GM19193 (cell line): Measurements from ENCODE around the gene ZNF407.

ENCODE experiments used
- POLR2A ChIP-seq: IDR thresholded peaks from 4 replicates; pipeline ENCODE4 v1.6.1; 2011; ENCODE audit not compliant: insufficient read depth, insufficient read length; ENCODE audit errors: extremely low read depth

Gene ZNF407

DNA sequence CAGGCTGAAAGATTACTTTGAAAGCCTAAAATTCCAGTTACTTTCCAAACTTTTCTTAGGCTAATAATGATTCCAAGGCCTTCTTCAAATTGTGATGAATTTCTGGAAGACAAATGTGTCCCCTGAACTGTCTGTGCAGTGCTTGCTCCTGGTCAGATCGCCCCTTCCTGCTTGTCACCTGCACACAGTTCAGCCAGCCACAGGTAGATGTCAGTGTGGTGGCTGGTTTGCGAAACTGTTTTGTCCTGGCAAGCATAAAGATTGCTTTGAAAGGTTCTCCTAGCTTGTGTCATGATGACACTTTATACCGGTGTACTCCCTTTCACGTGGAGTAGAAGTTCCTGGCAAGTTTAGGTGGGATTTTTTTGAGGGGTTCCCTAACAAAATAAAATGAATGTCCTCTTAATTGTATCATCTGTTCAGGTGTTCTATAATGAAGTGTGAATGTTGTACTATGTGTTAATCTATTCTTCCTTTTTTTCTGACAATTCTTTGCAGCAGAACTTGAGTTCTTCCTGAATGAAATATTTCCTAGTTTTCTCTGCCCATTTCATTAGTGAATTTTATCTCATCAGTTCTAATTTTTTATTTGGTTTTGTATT lies 298.8 kb downstream of the ZNF407 start:
- TF ChIP-seq POLR2A: no peak

DNA sequence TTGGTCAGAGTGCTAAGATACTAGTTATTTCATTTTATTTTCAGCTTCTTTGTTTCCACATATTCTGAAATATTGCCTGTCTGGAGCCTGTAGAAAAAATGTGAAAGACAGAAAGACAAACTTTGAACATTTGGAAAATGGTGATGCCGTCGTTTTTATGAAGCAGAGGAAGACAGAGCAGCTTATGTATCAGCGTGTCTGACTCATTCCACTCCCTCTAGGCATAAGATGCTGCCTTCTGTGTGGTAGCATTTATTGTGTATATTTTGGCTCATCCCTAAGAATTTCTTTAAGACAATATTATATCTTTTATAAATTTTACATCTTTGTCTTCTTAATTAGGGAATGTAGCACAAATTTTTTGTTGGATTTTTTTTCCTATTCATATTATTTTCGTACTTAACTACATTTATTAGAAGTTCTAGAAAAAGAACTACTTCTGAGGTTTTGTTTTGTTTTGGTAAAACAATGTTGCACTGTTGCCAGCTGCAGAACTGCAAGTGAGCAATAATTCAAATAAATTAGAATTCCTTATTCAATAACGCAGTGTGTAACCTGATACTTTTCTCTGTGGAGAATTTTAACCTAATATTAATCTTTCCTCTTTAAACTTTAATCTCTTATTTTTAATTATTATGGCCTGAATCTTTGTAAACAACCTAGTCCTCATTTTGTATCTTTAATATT lies 300.4 kb downstream of the ZNF407 start:
- TF ChIP-seq POLR2A: no peak

DNA sequence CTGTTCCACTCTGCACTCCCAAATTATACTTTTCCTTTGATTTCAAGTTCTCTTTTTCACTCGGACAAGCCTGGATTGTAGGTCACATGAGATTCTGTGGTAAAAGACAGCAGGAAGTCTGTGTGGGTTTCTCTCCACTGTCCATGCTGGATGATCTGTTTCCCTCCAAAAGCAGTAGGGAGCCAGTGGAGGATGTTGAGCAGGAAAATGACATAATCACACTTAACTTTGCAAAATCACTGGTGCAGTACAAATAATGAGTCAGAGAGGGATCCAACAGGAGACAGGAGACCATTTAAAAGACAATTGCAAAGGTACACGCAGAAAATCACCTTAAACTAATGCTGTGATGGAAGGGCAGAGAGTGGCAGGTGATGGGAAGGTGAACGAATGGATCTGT lies 301.3 kb downstream of the ZNF407 start:
- TF ChIP-seq POLR2A: no peak

DNA sequence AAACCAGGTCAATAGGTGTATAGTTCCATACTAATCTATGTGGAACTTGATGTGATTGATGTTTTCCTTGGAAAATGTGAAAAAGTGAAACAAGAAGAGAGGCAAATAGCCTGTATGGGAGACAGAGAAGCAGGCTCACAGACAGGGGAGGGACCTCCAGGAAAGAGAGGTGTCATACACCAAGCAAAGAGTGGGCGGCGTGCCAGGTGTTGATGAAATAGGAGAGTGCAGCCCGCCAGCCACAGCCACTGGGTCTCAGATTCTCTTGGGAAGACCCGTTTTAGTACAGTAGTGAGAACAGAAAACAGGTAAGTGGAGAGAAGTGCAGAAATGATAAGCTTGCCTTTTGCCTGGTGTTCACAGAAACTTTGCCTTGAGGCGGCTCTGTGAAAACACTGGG lies 301.9 kb downstream of the ZNF407 start:
- no peak for TF ChIP-seq POLR2A

DNA sequence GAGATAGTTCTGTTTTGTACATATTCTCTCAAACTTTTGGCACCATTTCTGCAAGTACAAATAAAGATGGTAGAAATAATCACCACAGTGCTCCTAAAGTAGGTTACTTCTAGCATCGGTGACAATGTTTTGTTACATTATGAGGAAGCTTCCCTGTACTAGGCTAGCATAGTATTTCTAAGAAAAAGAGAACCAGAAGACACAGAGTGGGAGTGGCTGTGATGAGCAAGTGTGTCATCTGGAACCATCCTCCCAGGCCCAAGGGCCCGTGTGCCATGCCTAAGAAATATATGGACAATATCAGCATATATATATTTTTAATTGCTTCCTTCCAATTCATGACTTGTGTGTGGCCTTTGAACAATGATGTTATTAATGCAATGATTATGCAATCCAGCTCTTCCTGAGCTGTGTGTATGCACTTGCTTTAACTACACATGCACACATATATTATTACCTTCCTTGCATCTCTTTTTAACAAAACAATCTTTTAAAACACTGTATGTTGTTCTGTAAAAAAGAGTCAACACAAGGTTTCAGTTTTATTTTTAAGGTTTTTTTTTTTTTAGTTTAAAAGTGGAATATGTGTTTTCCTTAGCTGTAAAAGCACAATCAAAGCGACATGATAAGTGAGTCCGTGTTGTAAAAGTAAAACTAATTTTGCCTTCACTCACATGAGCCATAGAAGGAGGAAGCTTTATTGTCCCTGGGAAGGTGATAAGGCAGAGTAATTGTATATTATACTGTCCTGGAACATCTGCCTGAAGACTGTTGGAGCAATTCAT lies 303.9 kb downstream of the ZNF407 start:
- no peak for TF ChIP-seq POLR2A

DNA sequence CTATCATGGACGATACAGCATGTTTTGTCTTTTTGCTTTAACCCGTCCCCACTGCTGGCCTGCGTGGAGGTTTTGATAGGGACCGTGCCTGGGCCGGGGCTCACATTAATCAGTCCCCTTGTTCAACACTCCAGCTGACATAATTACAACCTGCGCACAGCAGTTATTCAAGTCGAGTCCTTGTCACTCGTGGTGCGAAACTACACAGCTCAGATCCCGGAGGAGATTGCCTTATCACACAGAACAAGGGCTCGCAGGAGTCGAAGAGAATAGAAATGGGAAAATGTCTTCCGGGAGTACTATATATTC lies 304.4 kb downstream of the ZNF407 start:
- no peak for TF ChIP-seq POLR2A

DNA sequence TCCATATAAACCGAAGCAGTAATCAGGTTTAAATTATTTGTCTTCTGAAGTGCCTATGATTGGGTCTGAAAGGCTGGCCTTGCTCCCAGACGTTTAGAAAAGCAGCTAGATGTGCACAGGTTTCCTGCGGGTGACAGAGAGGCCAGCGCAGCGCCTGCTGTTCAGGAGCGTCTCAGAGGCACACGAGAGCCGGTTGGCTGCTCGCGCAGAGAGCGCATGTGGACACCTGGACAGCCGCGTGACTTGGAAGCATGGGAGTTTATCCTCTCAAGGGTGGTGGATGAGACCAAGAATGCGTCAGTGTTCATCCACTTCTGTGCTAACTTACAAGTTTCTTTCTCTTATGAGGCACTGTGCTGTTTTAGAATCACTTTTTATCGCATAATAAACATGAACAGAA lies 307.6 kb downstream of the ZNF407 start:
- TF ChIP-seq POLR2A: no peak

DNA sequence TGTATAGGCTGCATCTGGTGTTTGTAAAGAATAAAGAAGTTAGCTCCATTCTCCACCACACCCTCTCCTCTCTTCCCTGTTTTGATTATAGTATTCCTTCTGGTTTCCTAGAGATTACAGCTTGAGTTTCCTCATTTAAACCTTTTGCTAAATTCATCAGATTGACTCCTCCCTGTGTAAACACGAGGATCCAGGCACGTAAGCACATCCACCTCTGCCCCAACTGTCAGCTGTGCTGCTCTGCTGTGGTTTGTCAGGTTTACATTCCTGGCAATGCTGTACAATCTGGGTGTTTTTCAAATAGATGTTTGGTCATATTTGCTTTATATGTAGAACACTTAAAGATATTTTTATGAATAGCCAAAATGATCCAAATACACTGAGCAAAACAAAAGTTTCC lies 308.5 kb downstream of the ZNF407 start:
- no peak for TF ChIP-seq POLR2A

DNA sequence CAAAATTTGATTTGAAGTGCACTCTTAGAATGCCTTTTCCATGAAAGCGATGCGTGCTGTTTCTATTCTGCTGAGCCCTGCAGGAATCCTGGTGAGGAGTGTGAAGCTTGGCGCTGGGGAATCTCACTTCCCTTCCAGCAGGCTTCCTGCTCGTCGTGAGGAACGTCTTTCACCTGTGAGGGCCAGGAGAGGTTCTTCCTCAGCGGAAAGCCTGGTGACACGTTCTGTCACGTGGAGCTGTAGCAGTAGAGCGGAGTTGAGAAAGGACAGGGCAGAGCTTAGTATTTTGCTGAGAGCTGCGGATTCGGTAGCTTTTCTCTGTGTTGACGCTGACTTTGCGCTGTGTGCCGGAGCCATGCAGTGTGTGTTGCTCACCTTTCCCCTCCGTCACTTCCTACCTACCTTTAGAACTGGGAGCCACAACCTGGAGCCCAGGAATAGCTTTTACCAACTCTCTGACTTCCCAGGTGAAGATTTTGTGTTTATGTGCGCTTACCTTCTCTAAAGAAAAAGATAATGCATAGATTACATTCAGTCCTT lies 316.5 kb downstream of the ZNF407 start:
- TF ChIP-seq POLR2A: no peak

DNA sequence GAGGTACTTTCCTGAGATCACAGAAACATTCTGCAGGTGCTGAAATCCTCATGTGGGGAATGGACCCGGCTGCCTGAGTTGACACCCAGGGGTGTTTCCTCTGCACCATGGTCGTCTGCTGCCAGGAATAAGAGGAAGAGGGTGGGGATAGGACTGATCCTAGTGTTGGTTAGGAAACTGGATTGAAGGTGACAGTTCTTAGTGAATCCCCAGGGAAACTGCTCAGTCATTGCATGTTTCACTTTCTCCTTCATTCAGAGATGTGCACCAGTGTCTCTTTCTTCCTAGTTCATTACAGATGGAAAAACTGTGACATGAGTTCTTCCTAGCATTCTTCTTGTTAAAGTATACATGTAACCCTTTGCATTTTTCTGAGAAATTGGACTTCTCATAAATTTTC lies 317.0 kb downstream of the ZNF407 start:
- TF ChIP-seq POLR2A: no peak

DNA sequence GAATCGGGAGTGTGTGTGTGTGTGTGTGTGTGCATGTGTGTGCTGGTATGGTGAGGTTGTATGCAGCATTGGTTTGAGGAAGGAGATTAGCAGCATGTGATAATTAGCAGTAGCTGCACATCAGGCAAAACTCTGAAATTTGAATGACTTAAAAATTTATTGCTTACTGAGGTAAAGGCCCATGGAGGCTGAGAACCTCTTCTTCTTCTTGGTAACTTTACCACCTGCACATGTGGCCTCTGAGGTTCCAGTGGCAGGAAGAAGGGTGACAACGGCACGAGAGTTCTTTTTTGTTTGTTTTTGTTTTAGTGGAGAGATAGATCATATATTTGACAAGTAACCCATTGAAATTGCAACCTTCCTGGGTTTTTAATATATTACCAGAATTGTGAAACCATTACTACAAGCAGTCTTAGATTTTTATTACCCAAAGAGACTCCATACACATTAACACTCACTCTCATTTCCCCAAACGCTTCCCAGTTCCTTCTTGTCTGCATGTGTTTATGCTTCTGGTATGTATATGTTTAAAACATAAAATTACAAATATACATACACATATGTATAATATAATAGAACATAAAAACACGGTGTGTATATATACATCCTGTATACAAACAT lies 319.2 kb downstream of the ZNF407 start:
- no peak for TF ChIP-seq POLR2A

DNA sequence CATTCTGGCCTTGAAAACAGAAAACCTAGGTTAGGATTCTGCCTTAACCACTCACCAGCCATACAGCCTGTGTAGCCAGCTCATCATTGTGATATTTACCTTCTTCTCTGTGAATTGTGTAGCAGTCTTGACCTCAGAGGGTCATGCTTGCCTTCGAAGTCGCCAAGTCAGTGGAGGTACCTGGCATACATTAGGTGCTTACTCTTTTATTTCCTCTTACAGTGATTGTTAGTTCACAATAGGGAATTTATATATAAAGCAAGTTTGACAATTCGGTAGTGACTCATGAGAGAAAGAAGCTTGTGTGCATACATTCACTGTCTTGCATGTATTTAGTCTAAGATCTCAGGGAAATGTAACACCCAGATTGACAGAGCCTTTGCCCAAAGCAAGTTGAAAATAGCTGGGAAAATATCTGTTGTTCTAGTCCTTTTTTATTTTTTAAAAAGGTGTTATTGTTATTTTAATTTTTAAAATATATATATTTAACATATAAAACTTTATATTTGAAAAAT lies 320.7 kb downstream of the ZNF407 start:
- no peak for TF ChIP-seq POLR2A

DNA sequence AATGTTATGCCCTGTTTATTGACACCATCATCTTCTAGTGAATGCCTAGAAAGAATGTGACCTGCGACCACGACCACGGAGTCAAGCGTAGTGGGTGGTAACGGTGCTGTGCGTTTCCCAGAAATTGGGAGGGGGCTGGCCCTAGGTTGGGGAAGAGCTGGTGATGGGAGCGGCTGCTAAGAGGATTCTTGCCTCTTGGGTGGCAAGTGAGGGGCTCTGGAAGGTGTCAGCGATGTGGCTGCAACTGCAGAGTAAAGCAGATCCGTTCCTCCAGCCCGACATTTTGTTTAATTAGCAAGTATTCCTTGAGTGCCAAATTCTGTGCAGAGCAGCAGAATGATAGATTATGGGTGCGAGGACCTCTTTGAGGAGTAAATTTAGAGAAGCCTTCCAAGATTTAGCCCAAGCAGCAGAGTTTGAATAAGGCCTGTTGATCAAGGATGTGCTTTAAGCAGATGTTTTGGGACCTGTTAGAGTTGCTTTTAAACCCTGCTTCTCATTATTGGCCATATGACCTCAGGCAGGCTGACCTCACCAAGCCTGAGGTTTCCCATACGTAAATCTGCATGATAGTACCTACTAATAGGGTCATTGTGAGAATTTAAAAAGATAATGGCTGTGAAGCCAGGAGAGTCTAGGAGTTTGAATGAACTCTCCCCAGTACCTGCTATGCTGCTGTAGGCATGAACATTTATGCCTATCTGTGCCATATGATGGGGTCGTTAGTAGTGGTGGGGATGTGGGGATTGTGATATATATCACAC lies 323.6 kb downstream of the ZNF407 start:
- TF ChIP-seq POLR2A: no peak

DNA sequence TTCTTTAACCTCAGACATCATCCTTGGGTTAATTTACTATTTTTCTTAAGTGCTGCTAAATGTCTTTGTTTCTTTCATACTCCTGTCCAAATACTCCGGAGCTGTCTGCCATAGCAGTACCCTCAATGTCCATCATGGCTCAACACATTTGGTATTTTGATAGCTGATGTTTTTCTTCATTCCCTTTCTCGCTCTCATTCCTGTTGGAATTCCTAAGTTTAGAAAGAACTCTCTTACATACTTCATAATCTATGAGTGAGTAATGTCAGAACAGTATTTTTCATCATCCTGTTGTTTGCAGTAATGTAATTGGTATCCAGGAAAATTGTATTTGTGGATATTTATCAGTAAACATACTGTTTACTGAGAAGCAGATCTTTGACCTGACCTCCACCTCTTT lies 328.4 kb downstream of the ZNF407 start:
- TF ChIP-seq POLR2A: no peak
